ENCODE data around the gene BANK1. TPM values are rescaled to one million over a fixed set of nuclear protein-coding genes. Genes with fewer than 3 reads are reported as not detected.

The BANK1 gene
- total RNA-seq, 4 donors from 2014 or later: 7.3 to 19.9 (median 13.3) TPM

DNA sequence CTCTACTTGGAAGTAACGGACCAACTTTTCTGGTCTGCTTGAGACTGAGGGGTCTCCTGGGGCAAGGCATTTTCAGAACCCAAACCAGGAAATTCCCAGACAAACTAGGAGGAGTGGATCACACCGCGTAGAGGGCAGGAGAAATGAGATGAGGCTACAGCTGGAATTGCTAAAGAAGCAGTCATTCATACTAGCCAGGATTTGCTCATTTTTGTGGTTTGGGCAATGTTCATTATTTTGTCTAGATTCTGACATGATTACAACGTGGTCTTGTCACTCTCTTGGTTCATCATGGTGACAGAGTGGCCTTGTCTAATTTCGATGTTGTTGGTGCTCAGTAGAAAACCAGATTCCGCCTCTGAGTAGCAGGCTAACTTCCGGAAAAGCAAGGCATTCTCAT, 63.2 kb downstream of the BANK1 start:
- TF ChIP-seq, protein P1, sequence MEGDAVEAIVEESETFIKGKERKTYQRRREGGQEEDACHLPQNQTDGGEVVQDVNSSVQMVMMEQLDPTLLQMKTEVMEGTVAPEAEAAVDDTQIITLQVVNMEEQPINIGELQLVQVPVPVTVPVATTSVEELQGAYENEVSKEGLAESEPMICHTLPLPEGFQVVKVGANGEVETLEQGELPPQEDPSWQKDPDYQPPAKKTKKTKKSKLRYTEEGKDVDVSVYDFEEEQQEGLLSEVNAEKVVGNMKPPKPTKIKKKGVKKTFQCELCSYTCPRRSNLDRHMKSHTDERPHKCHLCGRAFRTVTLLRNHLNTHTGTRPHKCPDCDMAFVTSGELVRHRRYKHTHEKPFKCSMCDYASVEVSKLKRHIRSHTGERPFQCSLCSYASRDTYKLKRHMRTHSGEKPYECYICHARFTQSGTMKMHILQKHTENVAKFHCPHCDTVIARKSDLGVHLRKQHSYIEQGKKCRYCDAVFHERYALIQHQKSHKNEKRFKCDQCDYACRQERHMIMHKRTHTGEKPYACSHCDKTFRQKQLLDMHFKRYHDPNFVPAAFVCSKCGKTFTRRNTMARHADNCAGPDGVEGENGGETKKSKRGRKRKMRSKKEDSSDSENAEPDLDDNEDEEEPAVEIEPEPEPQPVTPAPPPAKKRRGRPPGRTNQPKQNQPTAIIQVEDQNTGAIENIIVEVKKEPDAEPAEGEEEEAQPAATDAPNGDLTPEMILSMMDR (IDR thresholded peaks at IDR 0.05; ENCODE audit: low read depth): no peak

DNA sequence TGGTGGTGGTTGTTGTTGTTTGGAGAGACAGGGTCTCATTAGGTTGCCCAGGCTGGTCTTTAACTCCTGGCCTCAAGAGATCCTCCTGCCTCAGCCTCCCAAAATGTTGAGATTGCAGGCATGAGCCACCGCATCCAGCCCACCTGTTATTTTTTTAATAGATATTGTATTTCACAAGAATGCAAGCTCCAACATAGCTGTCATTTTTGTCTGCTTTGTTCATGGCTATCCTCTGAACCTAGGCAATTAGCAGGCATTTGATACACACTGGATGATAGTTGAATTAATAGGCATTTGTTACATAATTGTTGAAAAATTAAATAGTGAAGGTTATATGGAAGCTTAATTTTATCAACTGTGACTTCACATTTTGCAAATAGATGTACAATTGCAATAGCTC, 64.7 kb downstream of the BANK1 start:
- TF ChIP-seq, protein P1 (IDR thresholded peaks at IDR 0.05; ENCODE audit: low read depth): no peak

GRCh38 chr4:101856149-101856548, 65.6 kb downstream of the BANK1 start:
- TF ChIP-seq, protein P1 (IDR thresholded peaks at IDR 0.05; ENCODE audit: low read depth): no peak

GRCh38 chr4:101857176-101857575, 66.6 kb downstream of the BANK1 start:
- TF ChIP-seq, protein P1 (IDR thresholded peaks at IDR 0.05; ENCODE audit: low read depth): no peak

DNA sequence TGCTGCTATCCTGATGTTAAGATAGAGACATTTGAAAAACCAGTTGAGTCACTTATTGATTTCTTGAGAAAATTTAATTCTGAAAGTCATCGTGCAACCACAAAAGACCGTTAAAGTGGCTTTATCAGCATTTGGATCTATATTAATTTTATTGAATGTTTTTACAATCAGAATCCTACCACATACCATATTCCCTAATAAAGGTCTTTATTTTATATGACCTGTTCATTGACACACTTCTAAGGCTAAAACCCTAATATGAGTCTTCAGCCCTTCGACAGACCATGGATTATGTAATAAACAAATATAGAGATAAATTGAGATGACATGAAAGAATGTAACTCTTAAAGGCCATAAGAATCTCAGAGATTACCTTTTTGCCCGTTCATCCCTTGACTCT, 68.1 kb downstream of the BANK1 start:
- TF ChIP-seq, protein P1 (IDR thresholded peaks at IDR 0.05; ENCODE audit: low read depth): no peak

DNA sequence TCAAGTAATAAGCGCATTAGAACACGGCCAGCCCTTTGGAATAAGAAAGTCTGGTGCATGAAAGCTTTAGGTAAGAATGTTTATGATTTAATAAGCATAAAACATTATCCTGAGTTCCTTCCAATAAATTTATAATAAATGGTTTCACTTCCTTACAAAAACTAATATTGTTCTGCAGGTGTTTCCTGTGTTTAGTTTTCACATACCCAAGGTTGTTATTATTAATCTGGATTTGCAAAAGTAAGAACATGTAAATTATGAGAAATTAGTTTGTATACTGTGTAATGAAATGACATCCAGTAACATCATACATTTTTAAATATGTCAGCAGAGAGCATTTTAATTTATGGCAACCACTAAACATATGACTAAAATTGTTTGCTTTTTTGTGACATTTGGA, 72.1 kb downstream of the BANK1 start:
- TF ChIP-seq, protein P1 (IDR thresholded peaks at IDR 0.05; ENCODE audit: low read depth): no peak

DNA sequence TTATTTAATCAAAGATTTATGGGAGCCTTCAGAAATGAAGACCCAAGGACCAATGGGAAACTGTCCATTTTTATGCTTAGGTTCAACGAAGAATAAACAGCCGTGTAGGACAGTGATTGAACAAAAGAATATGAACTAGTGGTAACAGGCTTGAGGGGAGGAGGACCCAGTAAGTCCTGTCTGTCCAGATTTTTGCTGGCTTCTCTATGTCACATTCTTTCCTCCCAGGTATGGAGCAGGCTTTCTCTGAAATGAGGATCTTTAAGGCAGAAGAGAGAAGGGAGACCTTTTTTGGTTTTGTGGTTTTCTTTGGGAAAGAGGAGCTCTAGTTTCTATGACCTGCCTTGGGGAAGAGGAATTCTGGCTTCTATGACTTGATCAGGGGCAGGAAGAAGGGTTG, 74.1 kb downstream of the BANK1 start:
- TF ChIP-seq, protein P1 (IDR thresholded peaks at IDR 0.05; ENCODE audit: low read depth): no peak
